Vagina (tissue), 2 donors: ENCODE results near the gene GUCY1A2.

Experiments
- CTCF ChIP-seq, 3 experiments: fragments of 450-650 bp in 2 of 3; fragments of 200-600 bp in 1 of 3; sonication (generic) in 1 of 3; IDR thresholded peaks; one replicate each; pipeline ENCODE4 v1.5.1; 2017 to 2019; ENCODE audit warnings: antibody characterized with exemption in 3 of 3, mild to moderate bottlenecking in 2 of 3, moderate library complexity in 2 of 3
- POLR2A ChIP-seq, 2 donors: fragments of 450-650 bp; IDR thresholded peaks; one replicate each; pipeline ENCODE4 v1.6.1; 2017; ENCODE audit warnings: antibody characterized with exemption in 2 of 2, mild to moderate bottlenecking in 2 of 2, moderate library complexity in 2 of 2
- POLR2AphosphoS5 ChIP-seq, 2 donors: sonication (generic); formaldehyde crosslinking; IDR thresholded peaks; one replicate each; pipeline ENCODE4 v1.9.0; 2017; ENCODE audit warnings: antibody characterized with exemption in 2 of 2, mild to moderate bottlenecking in 2 of 2, low read depth in 1 of 2; ENCODE audit not compliant: insufficient read depth in 1 of 2

- no peak for TF ChIP-seq POLR2A (IDR thresholded peaks at IDR 0.05)
- no peak for TF ChIP-seq CTCF (IDR thresholded peaks at IDR 0.05)
- no peak for TF ChIP-seq POLR2AphosphoS5 (IDR thresholded peaks at IDR 0.05; ENCODE audit: insufficient read depth in 1 of 2, low read depth in 1 of 2)
Measured at GRCh38 chr11:106761240-106761639, 257.0 kb downstream of the GUCY1A2 start.
